NCI-H446 (cell line): ENCODE data around the gene HTRA2.
A peak's percentile ranks its signal among the peaks of the same experiment; 100 is the strongest.
"Not testable (repeated sequence)": the region's sequence is repeated elsewhere in the genome, so short reads cannot be mapped to it uniquely, and the experiment has no call there.

ENCODE experiments used
- DNase-seq, 2 experiments: peaks; one replicate each; lab custom pipeline; 2025; lab: John Stamatoyannopoulos, UW

Gene HTRA2

DNA sequence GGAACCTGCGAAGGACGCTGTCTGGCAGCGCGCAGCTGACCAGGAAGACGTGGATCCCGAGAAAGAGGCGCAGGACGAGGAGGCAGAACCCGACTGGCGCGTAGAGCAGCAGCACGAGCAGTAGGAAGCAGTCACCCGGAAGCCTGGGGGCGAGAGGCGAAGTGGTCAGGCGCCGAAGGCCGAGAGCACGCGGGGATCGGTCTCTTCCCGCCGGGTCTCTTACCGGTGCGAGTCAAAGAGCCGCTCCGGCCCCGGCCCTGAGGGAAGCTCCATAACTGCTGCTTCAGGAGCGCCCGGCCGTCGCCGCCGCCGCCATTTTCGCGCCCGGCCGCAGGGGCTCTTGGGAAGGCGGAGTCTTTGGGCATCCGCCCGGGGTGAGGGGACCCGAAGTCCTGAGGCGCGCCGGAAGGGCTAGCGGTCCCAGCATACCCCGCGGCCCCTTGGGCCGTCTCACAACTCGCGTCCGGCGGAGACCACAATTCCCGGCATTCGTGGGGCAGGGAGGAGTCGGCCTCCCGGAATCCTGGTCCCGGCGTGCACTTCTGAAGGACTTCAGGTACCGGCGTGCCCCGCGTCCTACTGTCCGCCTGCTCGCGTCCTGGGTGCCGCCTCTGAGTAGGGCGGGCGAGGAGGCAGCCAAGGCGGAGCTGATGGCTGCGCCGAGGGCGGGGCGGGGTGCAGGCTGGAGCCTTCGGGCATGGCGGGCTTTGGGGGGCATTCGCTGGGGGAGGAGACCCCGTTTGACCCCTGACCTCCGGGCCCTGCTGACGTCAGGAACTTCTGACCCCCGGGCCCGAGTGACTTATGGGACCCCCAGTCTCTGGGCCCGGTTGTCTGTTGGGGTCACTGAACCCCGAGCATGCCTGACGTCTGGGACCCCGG, at the start of gene HTRA2, which contains the start of gene AUP1:
Gene HTRA2, plus strand, starts transcription at position 577 of the 882 bp plus-strand sequence. Its CDS starts 74 bp downstream, at position 651.
Gene AUP1, minus strand, starts transcription at position 350 of the 882 bp plus-strand sequence. Its CDS starts 77 bp downstream, at position 273.
- peak; percentile 95 to 99 for DNase-seq

DNA sequence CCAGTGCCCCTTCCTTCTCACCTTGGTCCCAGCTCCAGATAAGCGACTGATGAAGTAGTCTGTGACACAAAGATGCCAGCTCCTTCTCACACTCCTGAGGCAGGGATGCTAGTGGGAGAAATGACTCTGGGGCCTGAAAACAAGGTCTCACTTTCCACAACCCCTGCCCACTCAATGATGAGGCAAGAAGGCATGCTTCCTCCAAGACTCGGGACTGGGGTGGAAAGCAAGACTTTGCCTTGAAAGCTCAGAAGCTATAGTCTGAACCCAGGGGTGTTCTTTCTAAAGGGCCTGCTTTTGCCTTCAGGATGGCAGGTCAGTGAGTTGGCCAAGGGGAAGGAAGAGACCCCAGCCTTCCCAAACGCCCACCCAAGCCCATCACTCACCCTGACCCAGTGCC, 48.3 kb upstream of the HTRA2 start:
- DNase-seq, result no peak

DNA sequence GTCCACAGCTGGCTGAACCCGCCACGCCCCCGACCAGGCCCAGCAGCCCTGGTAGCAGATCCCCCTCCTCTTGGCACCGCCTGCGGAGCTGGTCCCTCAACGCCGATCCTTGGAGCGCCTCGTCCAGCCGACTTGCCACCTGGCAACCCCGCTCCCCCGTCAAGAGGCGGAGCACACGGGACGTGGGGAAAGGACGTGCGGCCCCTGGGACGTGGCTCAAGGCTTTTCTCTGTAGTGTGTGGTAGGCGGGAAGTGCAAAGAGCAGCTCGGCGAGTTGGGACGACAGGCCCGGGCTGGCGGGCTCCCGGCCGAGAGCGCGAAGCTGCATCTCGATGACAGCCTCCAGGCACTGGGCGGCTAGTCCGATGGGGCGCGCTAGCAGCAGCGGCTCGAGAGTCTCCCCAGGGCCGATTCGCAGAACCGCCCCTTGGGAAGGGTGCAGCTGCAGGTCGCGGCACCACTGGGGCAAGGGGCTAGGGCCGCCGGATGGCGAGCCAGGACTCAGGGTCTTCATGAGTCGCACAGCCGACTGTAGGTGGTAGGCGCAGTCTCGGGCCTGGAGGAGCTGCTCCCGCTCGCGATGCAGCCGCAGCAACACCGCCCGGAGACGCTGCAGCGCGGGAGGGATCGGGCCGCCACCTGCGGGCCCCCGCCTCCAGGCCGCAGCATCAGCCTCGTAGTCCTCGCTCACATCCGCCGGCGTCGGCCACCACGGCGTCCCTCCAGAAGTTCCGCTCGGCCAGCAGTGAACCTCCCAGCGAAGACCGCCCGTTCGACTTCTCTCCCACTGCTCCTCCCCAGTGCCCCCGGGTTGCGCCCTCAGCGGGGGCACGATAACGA, 47.6 kb upstream of the HTRA2 start:
- no peak for DNase-seq

DNA sequence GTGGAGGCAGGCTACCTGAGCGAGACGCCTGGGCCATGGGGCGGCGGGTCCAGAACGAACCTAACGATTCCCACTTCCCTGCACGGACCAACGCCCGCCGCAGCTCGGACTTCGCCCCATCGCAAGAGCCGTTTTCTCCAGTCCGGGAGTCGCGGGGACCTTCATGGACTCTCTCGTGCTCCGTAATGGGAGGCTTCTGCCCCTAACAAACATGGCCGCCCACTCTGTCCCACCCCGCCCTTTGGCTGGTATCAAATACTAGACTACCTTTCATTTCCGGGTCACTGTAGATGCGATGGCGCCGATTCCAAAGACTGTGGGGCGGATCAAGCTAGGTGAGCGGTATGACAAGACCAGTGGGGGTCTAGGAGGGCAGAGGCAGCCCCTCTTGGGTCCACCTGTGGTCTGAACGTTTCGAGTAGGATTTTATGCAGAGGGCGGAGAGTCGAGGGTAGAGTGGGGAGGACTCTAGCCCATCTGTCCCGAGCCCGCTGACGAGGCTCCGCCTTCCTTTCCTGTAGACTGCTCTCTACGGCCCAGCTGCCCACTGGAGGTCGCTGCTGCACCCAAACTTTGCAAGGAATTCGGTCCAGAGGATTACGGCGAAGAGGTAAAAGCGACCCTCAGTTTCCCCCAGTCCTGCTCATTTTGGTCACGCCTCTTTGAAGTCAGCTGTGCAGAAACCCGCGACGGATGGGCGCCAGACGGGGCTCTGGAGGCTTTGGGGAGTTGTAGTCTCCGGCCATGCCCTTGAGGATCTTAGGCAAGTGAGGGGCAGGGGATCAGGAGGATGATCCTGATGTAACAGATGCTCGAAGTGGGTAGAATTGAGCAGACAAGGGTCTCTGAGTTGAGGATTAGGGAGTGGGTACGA, 46.7 kb upstream of the HTRA2 start, which contains the start of the genes CCDC142 and TTC31:
Gene CCDC142, minus strand, starts transcription at position 198 of the 874 bp plus-strand sequence. Its CDS starts 161 bp downstream, at position 37.
Gene TTC31, plus strand, starts transcription at position 281 of the 874 bp plus-strand sequence. Its CDS starts 15 bp downstream, at position 296.
- peak; percentile 90 to 91 for DNase-seq

DNA sequence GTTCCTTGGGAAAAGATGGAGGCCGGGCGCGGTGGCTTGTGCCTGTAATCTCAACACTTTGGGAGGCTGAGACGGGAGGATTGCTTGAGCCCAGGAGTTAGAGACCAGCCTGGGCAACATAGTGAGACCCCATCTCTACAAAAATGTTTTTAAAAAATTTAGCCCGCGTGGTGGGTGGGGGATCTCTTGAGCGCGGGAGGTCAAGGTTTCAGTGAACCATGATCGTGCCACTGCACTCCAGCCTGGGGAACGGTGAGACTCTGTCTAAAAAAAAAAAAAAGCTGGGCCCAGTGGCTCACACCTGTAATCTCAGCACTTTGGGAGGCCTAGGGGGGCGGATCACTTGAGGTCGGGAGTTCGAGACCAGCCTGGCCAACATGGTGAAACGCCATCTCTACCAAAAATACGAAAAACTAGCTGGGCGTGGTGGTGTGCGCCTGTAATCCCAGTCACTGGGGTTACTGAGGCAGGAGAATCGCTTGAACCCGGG, 46.0 kb upstream of the HTRA2 start:
- DNase-seq, result not testable (repeated sequence)

DNA sequence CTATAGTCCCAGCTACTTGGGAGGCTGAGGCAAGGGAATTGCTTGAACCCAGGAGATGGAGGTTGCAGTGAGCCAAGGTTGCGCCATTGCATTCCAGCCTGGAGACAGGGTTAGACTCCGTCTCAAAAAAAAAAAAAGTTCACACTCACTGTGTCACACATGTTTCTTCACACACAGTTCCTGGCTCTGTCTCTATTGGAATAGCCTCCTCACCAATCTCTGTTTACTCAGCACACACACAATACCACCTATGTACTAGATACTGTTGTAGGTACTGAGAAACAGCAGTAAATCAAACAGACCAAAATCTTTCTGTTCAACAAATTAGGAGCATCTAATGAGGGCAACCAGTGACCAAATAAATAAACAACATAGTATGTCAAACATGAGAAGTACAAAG, 43.6 kb upstream of the HTRA2 start:
- DNase-seq, result no peak

DNA sequence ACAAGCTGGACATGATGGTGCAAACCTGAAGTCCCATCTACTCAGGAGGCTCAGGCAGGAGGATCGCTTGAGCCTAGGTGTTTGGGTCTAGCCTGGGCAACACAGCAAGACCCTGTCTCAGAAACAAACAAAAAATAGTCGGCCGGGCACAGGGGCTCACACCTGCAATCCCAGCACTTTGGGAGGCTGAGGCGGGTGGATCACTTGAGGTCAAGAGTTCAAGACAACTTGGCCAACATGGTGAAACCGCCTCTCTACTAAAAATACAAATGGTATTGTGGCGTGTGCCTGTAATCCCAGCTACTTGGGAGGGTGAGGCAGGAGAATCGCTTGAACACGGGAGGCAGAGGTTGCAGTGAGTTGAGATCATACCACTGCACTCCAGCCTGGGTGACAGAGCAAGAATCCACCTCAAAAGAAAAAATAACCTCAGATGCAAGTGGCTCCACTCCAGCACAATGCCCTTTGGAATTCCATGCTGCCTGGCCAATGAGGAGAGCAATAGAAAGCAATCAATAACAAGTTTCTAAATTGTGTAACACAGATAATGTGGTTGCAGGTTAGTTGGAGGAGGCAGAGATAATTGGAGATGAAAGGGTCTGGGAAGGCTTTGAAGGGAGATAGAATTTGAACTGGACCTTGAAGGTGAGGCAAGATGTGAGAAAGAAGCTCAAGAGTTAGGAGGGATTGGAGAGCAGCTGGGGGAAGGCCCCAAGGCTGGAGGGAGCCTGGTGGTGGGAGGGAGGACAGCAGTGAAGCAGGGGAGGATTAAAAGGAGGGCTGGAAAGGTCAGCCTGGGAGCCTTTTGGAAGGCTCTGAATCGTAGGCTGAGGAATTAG, 40.9 kb upstream of the HTRA2 start:
- no peak for DNase-seq

DNA sequence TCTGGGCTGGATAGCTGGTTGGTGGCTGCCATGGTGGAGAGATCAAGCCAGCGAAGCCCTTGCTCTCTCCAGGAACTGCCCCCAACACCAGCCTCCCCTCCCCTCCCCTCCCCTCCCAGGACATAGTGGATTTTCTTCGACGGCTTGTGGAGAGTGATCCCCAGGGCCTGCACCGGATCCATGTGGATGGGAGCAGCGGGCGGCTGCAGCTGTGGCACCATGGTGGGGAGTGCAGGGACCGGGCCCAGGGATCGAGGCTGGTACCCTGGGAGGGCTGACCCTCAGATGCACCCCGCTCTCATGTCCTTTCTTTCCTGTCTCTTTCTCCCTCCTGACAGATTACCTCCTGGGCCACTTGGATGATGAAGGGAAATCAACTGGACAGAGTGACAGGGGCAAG, 39.8 kb upstream of the HTRA2 start:
- no peak for DNase-seq

DNA sequence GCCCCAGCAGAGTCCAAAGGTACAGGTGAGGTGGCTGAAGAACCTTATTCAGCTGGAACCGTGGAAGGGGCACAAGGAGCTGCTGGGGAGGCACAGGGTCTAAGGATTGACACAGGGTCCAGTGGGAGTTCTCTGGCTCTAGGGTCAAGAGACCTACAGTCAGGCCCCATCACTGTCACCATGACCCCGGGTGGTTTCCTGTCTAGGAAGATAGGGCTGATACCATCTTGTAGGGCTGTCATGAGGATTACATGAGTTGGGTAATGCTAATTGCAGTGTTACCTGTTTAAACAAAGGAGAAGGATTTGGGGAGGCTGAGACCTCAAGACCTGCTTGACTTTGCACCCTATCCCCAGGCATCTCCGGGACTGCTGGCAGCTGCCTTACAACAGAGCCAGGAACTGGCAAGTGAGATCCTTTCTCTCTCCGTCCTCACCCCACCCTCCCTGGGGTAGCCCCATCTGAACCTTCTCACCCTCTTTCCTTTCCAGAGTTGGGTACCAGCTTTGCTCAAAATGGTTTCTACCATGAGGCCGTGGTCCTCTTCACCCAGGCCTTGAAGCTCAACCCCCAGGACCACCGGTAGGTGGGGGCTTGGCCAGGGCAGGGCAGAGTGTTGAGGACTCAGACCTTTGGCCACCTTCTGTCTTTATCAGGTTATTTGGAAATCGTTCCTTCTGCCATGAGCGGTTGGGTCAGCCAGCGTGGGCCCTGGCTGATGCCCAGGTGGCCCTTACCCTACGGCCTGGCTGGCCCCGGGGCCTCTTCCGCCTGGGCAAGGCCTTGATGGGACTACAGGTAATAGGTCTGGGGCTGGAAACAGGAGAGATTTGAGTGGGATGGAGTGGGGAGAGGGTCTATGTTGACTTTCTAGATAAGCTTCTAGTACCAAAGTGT, 37.8 kb upstream of the HTRA2 start:
- no peak for DNase-seq

DNA sequence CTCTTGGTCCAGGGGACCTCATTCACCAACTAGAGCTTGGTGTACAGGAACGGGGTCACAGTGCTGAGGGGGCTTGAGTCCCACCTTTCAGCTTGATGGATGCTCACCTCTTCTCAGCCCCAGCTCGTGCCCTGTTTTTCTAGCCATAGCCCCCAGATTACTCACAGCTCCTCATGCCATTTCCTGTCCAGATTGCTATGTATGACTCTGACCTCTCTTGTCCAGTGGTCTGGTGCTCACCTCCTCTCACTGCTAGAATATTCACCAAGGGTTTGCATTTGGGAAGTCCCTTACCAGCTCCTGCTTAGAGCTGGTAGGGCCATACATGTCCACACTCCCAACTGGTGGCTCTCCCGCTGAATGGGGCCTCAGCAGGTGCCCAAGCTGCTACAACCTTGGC, 36.2 kb upstream of the HTRA2 start:
- DNase-seq, result no peak

DNA sequence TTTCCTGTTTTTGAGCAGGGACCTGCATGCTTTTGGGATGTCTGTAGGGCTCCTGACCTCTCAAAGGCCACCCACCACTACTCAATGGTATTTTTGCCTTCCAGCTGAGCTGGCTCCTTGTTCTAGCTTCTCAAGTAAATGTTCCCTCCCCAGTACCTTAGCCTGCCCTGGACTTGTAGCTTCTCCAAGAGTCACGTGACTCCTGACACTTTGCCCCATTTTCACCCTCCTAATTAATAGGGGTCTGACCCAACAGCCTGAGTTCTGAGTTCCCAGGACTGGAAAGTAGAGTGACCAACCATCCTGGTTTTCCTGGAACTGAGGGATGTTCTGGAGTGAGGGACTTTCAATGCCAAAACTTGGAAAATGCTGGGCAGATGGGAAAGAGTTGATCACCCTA, 34.3 kb upstream of the HTRA2 start:
- no peak for DNase-seq

DNA sequence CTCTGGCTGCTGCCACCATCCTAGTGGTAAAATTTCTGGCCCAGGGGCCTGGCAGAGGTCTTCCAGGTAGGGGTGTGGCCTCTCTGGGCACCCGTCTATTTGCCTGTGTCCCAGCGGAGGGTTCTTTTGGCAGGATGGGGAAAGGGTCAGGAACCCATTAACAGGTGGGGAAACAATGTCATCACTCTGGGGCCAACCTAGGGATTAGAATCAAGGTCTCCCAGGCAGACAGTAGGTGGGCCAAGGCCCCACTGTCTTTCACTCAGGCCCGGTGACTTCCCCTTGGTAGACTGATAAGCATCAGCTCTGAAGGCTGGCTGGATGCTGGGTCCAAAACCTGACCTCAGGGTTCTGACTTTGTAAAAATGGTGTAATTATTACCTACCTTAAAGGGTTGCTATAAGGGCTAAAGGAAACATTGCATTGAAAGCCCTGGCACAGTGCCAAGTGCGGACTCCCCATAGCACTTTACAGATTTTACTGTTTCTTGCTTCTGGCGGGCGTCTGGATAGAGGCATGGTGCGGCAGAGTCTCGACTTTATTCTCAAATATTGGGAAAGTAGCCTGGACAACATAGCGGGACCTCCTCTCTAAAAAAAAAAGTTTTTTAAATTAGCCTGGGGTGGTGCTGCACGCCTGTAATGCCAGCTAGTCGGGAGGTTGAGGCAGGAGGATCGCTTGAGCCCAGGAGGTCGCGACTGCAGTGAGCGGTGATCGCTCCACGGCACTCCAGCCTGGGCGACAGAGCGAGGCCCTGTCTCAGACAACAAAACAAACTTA, 32.5 kb upstream of the HTRA2 start:
- no peak for DNase-seq

DNA sequence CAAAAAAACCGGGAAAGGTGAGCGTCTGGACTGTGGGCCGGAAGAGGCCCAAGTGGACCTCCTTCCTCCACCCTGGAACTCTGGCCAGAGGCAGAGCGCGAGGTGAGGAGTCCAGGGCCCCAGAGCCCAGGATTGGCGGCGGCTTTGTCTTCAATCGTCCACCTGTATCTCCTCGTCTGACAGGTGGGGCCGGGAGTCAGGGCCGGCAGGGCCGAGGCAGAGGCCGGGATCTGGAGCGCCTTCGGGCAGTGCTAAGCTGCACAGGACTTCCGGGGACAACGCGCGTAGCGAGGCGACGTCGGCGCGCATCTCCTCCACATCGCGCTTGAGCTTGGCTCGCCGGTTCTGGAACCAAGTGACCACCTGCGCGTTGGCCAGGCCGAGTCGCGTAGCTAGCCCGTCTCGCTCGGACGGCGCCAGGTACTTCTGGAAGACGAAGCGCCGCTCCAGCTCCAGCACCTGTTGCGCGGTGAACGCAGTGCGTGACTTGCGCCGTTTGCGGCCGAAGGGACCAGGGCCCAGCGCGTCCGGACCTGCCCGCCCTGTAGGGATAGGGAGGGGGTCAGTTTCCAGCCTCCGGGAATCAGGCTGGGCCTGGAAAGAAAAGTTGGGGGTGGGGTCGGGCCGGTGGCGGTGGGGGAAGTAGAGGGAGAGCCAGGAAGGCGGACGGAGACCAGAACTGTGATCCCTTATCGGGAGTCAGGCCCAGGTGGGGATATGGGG, 31.8 kb upstream of the HTRA2 start:
- no peak for DNase-seq

DNA sequence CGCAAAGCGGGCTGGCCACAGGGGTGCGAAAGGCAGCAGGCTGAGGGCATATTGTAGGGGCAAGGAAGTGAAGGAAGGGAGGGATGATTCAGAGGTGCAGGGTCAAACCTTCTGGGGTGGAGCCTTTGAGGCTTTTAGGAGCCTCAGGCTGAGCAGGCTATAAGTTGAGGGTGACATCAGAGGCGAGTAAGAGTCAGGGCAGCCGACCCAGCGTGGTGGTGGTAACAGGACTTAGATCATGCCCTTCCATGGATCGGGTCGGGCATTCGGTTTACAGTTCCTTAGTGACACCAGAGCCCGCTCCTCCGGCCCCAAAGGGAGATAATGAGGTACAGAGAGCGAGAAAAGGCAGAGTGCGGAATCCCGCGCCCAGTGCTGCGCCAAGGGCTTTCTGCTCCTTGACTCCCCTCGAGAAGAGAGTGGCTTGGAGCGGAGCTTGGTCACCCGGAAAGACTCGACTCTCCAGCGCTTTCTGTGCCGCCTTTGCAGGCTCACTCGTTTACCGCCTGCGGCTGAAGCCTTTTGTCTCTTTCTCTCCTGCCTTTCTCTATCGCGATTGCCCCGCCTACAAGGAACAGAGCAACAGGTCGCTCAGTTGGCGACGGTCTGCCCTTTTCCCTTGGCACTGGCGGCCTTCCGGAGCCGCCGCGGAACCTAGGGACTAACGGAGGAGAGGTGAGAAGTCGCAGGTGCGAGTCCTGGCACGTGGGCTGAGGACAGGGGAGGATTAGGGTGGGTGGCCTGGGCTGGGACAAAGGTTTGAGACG, 31.1 kb upstream of the HTRA2 start:
- DNase-seq, result no peak

DNA sequence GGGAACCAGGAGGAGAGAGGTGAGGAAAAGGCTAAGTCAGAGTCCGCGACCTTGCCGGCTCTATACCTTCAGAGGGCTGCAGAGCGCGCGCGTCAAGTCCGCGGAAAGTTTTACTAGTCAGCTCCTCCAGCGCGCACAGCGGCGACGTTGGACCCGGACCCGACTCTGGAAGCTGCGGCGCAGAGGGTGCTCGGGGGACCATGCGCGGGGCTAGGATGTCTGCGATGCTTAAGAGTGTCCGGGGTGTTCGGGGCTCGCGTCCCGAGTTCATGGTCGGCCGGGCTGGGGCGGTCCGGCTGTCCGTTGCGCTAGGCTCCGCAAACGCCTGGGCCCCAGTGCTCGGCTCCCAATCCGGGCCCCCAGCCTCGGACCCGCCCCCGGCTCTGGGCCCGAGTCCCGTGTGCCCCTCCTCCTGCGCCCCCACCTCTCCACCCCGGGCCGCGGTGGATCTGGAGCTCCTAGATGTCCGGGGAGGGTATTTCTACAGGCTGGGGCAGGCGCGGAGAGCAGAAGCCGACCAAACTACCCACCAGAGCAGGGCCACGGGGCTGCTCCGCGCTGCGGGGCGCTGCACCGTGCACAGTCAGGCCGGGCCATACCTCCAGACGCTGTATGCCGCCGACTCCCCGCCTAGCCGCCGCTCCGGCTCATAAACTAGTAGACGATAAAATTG, 30.3 kb upstream of the HTRA2 start, which contains the start of gene LBX2:
Gene LBX2, minus strand, starts transcription at position 337 of the 673 bp plus-strand sequence. Its CDS starts 66 bp downstream, at position 271.
- DNase-seq, result no peak

DNA sequence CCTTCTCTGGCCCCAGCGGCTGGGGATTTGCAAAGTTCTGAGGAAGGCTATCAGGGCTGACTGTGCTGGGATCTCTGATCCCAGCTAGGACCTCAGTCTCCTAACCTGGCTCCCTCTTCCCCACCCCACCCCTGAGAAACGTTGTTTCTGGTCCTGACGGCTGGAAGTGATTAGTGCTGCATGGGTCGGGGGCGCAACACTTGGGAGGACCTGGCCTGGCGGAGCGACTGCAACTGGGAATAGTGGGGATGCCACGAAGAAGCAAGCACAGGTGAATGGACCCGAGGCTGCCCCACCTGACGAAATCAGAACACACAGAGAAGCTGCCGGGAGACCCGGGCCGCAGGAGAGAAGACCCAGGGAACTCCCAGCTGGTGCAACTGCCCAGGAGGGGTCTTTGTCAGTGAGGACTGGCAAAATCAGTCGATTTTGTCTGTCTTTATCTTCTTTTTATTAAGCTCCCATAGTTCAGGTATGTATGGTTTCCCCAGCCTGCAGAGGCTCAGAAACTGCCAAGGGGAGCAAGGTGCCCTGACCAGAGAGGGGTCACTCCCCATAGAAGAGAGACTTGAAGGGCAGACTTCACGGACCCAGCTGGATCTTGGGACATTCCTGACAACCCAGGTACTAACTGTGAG, 29.7 kb upstream of the HTRA2 start:
- DNase-seq, result no peak
